Measurements from ENCODE around the gene KCNK5.

DNA sequence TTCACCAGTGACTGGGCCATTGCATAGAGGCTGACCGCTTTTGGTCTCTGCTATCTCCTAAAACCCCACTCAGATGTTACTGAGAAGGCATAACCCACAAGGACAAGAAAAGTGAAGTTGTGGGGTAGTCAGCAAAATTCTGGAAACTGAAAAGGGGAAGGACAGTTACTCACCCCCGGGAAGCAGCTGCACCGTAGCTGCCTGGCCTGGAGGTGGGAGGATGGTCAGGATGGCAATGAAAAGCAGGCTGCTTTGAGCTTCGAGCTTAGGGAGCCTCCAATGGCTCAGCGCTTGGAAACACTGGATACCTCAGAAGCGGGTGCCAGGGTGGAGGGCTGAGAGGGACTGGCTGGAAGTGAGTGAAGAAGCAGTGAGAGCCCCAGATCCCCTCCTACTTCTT lies 56.0 kb downstream of the KCNK5 start:
- TF ChIP-seq, protein P1, sequence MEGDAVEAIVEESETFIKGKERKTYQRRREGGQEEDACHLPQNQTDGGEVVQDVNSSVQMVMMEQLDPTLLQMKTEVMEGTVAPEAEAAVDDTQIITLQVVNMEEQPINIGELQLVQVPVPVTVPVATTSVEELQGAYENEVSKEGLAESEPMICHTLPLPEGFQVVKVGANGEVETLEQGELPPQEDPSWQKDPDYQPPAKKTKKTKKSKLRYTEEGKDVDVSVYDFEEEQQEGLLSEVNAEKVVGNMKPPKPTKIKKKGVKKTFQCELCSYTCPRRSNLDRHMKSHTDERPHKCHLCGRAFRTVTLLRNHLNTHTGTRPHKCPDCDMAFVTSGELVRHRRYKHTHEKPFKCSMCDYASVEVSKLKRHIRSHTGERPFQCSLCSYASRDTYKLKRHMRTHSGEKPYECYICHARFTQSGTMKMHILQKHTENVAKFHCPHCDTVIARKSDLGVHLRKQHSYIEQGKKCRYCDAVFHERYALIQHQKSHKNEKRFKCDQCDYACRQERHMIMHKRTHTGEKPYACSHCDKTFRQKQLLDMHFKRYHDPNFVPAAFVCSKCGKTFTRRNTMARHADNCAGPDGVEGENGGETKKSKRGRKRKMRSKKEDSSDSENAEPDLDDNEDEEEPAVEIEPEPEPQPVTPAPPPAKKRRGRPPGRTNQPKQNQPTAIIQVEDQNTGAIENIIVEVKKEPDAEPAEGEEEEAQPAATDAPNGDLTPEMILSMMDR (IDR thresholded peaks at IDR 0.05): no peak
- TF ChIP-seq POLR2A (IDR thresholded peaks at IDR 0.05): no peak
